Nephron (organoid): ENCODE results near the gene IQSEC1.
A peak's percentile ranks its signal among the peaks of the same experiment; 100 is the strongest.

Experiments used
- H3K27ac Mint-ChIP-seq, 3 experiments: 2 replicates each; pipeline ENCODE4 v1.8.0; 2020; ENCODE audit warnings: mixed read lengths in 3 of 3, mild to moderate bottlenecking in 2 of 3, moderate library complexity in 1 of 3
- H3K27me3 Mint-ChIP-seq: 2 replicates; pipeline ENCODE4 v1.8.0; 2021; ENCODE audit warnings: low read depth, mild to moderate bottlenecking, moderate library complexity, mixed read lengths
- H3K36me3 Mint-ChIP-seq: 2 replicates; pipeline ENCODE4 v1.8.0; 2020; ENCODE audit warnings: low read depth, mixed read lengths
- H3K4me1 Mint-ChIP-seq: 2 replicates; pipeline ENCODE4 v1.8.0; 2020; ENCODE audit warnings: mixed read lengths
- H3K4me3 Mint-ChIP-seq, 3 experiments: 2 replicates each; pipeline ENCODE4 v1.8.0; 2020; ENCODE audit warnings: mild to moderate bottlenecking in 3 of 3, mixed read lengths in 3 of 3, moderate library complexity in 2 of 3
- H3K9me3 Mint-ChIP-seq: 2 replicates; pipeline ENCODE4 v1.8.0; 2020; ENCODE audit warnings: mixed read lengths
- TF ChIP-seq, protein P1 (sequence below), 3 experiments: fragments of 200-600 bp; sonication (generic); IDR thresholded peaks; one replicate each; pipeline ENCODE4 v1.5.0; 2021; ENCODE audit warnings: antibody characterized with exemption in 3 of 3; ENCODE audit not compliant: unreplicated experiment in 3 of 3

The IQSEC1 gene

DNA sequence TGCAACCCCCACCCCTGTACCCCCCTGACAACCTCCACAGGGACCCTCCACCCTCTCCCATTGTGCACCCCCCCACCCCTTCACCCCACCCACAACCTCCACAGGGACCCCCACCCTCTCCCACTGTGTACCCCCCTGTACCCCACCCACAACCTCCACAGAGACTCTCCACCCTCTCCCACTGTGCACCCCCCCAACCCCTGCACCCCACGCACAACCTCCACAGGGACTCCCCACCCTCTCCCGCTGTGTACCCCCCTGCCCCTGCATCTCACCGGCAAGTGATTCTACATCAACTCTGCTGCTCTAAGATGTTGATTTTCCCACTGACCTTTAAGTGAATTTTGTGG is 180.4 kb downstream of the IQSEC1 start:
- Mint-ChIP-seq H3K4me1 (peaks cover 18% of the 10 kb centered on the region), H3K27me3 (peaks cover 34% of the 10 kb centered on the region), H3K9me3 (no peaks in the 10 kb centered on the region), H3K4me3 (no peak overlapping the region), H3K27ac (no peak overlapping the region), H3K36me3 (no peaks in the 10 kb centered on the region)
- TF ChIP-seq, protein P1, sequence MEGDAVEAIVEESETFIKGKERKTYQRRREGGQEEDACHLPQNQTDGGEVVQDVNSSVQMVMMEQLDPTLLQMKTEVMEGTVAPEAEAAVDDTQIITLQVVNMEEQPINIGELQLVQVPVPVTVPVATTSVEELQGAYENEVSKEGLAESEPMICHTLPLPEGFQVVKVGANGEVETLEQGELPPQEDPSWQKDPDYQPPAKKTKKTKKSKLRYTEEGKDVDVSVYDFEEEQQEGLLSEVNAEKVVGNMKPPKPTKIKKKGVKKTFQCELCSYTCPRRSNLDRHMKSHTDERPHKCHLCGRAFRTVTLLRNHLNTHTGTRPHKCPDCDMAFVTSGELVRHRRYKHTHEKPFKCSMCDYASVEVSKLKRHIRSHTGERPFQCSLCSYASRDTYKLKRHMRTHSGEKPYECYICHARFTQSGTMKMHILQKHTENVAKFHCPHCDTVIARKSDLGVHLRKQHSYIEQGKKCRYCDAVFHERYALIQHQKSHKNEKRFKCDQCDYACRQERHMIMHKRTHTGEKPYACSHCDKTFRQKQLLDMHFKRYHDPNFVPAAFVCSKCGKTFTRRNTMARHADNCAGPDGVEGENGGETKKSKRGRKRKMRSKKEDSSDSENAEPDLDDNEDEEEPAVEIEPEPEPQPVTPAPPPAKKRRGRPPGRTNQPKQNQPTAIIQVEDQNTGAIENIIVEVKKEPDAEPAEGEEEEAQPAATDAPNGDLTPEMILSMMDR (IDR thresholded peaks at IDR 0.05; ENCODE audit: unreplicated experiment in 3 of 3) = no peak

- H3K36me3 Mint-ChIP-seq = no peaks in the 10 kb centered on the region
- peaks cover 18% of the 10 kb centered on the region for H3K4me1 Mint-ChIP-seq
- H3K27ac Mint-ChIP-seq = no peak overlapping the region
- no peak overlapping the region for H3K4me3 Mint-ChIP-seq
- peaks cover 38% of the 10 kb centered on the region for H3K27me3 Mint-ChIP-seq
- TF ChIP-seq, protein P1 (IDR thresholded peaks at IDR 0.05; ENCODE audit: unreplicated experiment in 3 of 3) = peak; percentile 90 to 92 (median 92)
- H3K9me3 Mint-ChIP-seq = no peaks in the 10 kb centered on the region
These were observed 181.0 kb downstream of the IQSEC1 start for GRCh38 chr3:12891985-12892839.

DNA sequence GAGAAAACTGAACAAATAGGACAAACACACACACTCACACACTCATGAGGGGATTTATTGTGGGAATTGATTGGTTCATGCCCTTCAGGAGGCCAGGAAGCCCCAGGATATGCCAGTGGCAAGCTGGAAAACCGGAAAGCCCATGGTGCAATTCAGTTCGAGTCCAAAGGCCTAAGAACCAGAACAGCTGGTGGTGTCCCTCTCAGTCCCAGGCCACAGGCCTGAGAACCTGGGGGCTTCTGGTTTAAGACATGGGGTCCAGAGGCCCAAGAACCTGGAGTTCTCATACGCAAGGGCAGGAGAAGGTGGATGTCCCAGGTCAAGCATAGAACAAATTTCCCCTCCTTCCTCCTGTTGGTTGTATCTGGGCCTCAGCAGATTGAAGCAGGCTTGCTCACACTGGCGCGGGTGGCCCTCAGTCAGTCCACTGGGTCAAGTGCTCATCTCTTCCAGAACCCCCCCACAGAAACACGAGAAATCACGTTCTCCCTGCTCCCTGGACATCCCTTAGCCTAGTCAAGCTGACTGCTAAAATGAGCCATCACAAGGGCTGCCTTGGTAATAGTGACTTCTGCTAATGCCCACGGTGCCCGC is 181.7 kb downstream of the IQSEC1 start:
- H3K27me3 Mint-ChIP-seq = peaks cover 43% of the 10 kb centered on the region
- H3K4me1 Mint-ChIP-seq = peaks cover 18% of the 10 kb centered on the region
- TF ChIP-seq, protein P1 (IDR thresholded peaks at IDR 0.05; ENCODE audit: unreplicated experiment in 3 of 3) = no peak
- H3K27ac Mint-ChIP-seq = no peak overlapping the region
- H3K4me3 Mint-ChIP-seq = no peak overlapping the region
- H3K36me3 Mint-ChIP-seq = no peaks in the 10 kb centered on the region
- H3K9me3 Mint-ChIP-seq = no peaks in the 10 kb centered on the region

- TF ChIP-seq, protein P1 (IDR thresholded peaks at IDR 0.05; ENCODE audit: unreplicated experiment in 3 of 3) = no peak
- Mint-ChIP-seq H3K4me1 (peaks cover 18% of the 10 kb centered on the region), H3K27me3 (peaks cover 43% of the 10 kb centered on the region), H3K27ac (no peak overlapping the region), H3K9me3 (no peaks in the 10 kb centered on the region), H3K36me3 (no peaks in the 10 kb centered on the region), H3K4me3 (no peak overlapping the region)
These were observed 182.4 kb downstream of the IQSEC1 start for GRCh38 chr3:12890610-12891390.

- Mint-ChIP-seq H3K4me3 (no peak overlapping the region), H3K4me1 (peaks cover 4% of the 10 kb centered on the region), H3K27ac (no peak overlapping the region), H3K27me3 (peaks cover 36% of the 10 kb centered on the region), H3K9me3 (no peaks in the 10 kb centered on the region), H3K36me3 (no peaks in the 10 kb centered on the region)
- TF ChIP-seq, protein P1 (IDR thresholded peaks at IDR 0.05; ENCODE audit: unreplicated experiment in 3 of 3) = no peak
These were observed 186.5 kb downstream of the IQSEC1 start for GRCh38 chr3:12886736-12887135.
